H1 (cell line): ENCODE data around the gene BRSK2. TPM values are rescaled to one million over a fixed set of nuclear protein-coding genes. Genes with fewer than 3 reads are reported as not detected.

ENCODE experiments used
- CTCF ChIA-PET: fragments of 300-600 bp; sonication (Branson Sonifier 250); formaldehyde crosslinking; loops from one replicate; lab custom pipeline; 2021; ENCODE audit not compliant: partially characterized antibody; lab: Charles Lee
- POLR2A ChIA-PET: fragments of 300-600 bp; sonication (Branson Sonifier 250); formaldehyde crosslinking; loops from one replicate; lab custom pipeline; 2021; ENCODE audit warnings: inconsistent platforms; ENCODE audit not compliant: partially characterized antibody; lab: Charles Lee
- DNase-seq, 2 experiments: peaks; one replicate each; pipeline versions ENCODE4 v3.0.0 to v3.0.0-alpha.2; 2010 to 2022; ENCODE audit warnings: low spot score in 2 of 2, low read depth in 1 of 2, mixed read lengths in 1 of 2
- FAIRE-seq: peaks from 2 replicates; lab custom pipeline; 2011; peaks lifted over from hg19 to GRCh38; lab: Jason Lieb, UNC
- H2AFZ ChIP-seq: 2 replicates; pipeline ENCODE4 v1.8.1; 2012; ENCODE audit warnings: low read length, inconsistent platforms
- H2AK5ac ChIP-seq: 2 replicates; pipeline ENCODE4 v1.6.1; 2013; ENCODE audit warnings: low read depth, low read length
- H2BK120ac ChIP-seq: replicated peaks from 2 replicates; pipeline ENCODE3; 2013; ENCODE audit warnings: low read depth, low read length, inconsistent platforms
- H2BK12ac ChIP-seq: 2 replicates; pipeline ENCODE4 v1.6.1; 2013; ENCODE audit warnings: low read depth, low read length
- H2BK15ac ChIP-seq: 2 replicates; pipeline ENCODE4 v1.6.1; 2013; ENCODE audit warnings: low read length
- H2BK20ac ChIP-seq: 2 replicates; pipeline ENCODE4 v1.6.1; 2013; ENCODE audit warnings: low read length
- H2BK5ac ChIP-seq: 2 replicates; pipeline ENCODE4 v1.6.1; 2013; ENCODE audit warnings: low read depth, low read length
- H3K14ac ChIP-seq: 2 replicates; pipeline ENCODE4 v1.6.1; 2013; ENCODE audit warnings: inconsistent platforms; ENCODE audit not compliant: insufficient read length
- H3K18ac ChIP-seq: 2 replicates; pipeline ENCODE4 v1.6.1; 2013; ENCODE audit warnings: low read length; ENCODE audit errors: extremely low read depth
- H3K23ac ChIP-seq: 2 replicates; pipeline ENCODE4 v1.6.1; 2013; ENCODE audit warnings: inconsistent platforms; ENCODE audit not compliant: insufficient read length
- H3K23me2 ChIP-seq: 2 replicates; pipeline ENCODE4 v1.6.1; 2013; ENCODE audit warnings: low read depth, low read length
- H3K27ac ChIP-seq: 2 replicates; pipeline ENCODE4 v1.6.1; 2011; ENCODE audit warnings: low read depth, low read length, inconsistent platforms
- H3K27me3 ChIP-seq, 4 experiments: replicated peaks in 1 of 4; 1 replicate in 1 of 4; 2 replicates in 3 of 4; pipeline versions ENCODE4 v1.6.1 to v1.8.1; 2011 to 2013; ENCODE audit warnings: low read length in 3 of 4, mild to moderate bottlenecking in 3 of 4, inconsistent platforms in 2 of 4, mixed read lengths in 2 of 4, moderate library complexity in 1 of 4; ENCODE audit not compliant: control insufficient read depth in 3 of 4, insufficient read depth in 3 of 4; ENCODE audit errors: extremely low read depth in 1 of 4
- H3K36me3 ChIP-seq, 4 experiments: 2 replicates each; pipeline versions ENCODE4 v1.6.1 to v1.8.1; 2011 to 2013; ENCODE audit warnings: mild to moderate bottlenecking in 4 of 4, low read length in 3 of 4, moderate library complexity in 2 of 4, control low read depth in 1 of 4, inconsistent platforms in 1 of 4; ENCODE audit not compliant: insufficient read depth in 4 of 4, control insufficient read depth in 2 of 4
- H3K4ac ChIP-seq: replicated peaks from 2 replicates; pipeline ENCODE3; 2013; ENCODE audit warnings: low read length, low read depth, mixed read lengths, inconsistent platforms; ENCODE audit not compliant: insufficient read length
- H3K4me1 ChIP-seq, 4 experiments: replicated peaks in 1 of 4; 1 replicate in 1 of 4; 2 replicates in 3 of 4; pipeline versions ENCODE4 v1.6.1 to v1.8.1; 2011 to 2013; ENCODE audit warnings: low read length in 3 of 4, inconsistent platforms in 2 of 4, mixed read lengths in 1 of 4; ENCODE audit not compliant: insufficient read depth in 4 of 4, control insufficient read depth in 3 of 4
- H3K4me2 ChIP-seq, 2 experiments: 2 replicates each; pipeline versions ENCODE4 v1.6.1 to v1.8.1; 2011 to 2013; ENCODE audit warnings: low read depth in 2 of 2, low read length in 2 of 2, control low read depth in 1 of 2, inconsistent platforms in 1 of 2, mild to moderate bottlenecking in 1 of 2; ENCODE audit not compliant: insufficient read depth in 1 of 2
- H3K4me3 ChIP-seq, 4 experiments: fragments of 200-600, 300-600 bp in 1 of 4; sonication (generic), shearing (Covaris generic), sonication (Bioruptor Twin) in 1 of 4; 2 replicates each; pipeline versions ENCODE4 v1.5.1 to v1.8.1; 2011 to 2016; ENCODE audit warnings: low read length in 4 of 4, low read depth in 3 of 4, control low read depth in 2 of 4, inconsistent platforms in 2 of 4, mild to moderate bottlenecking in 2 of 4, mixed read lengths in 1 of 4, moderate library complexity in 1 of 4; ENCODE audit not compliant: insufficient read depth in 2 of 4; ENCODE audit errors: extremely low read depth in 1 of 4
- H3K56ac ChIP-seq: replicated peaks from 2 replicates; pipeline ENCODE3; 2013; ENCODE audit warnings: low read depth, mild to moderate bottlenecking, mixed read lengths, low read length, inconsistent platforms; ENCODE audit not compliant: insufficient read length
- H3K79me1 ChIP-seq: 2 replicates; pipeline ENCODE4 v1.6.1; 2013; ENCODE audit warnings: low read depth, low read length, control low read depth
- H3K79me2 ChIP-seq, 2 experiments: 2 replicates each; pipeline versions ENCODE4 v1.6.1 to v1.8.1; 2012 to 2013; ENCODE audit warnings: low read length in 2 of 2, mild to moderate bottlenecking in 2 of 2, inconsistent platforms in 1 of 2; ENCODE audit not compliant: insufficient read depth in 2 of 2, control insufficient read depth in 1 of 2
- H3K9ac ChIP-seq, 4 experiments: replicated peaks in 1 of 4; 1 replicate in 1 of 4; 2 replicates in 3 of 4; pipeline versions ENCODE4 v1.6.1 to v1.8.1; 2011 to 2013; ENCODE audit warnings: low read depth in 3 of 4, low read length in 3 of 4, control low read depth in 2 of 4, mild to moderate bottlenecking in 2 of 4, moderate library complexity in 2 of 4, inconsistent platforms in 1 of 4; ENCODE audit errors: extremely low read depth in 1 of 4
- H3K9me3 ChIP-seq, 2 experiments: 2 replicates each; pipeline versions ENCODE4 v1.6.1 to v1.8.1; 2012 to 2013; ENCODE audit warnings: mild to moderate bottlenecking in 2 of 2, moderate library complexity in 2 of 2, control low read depth in 1 of 2, inconsistent platforms in 1 of 2, low read depth in 1 of 2, low read length in 1 of 2, mixed read lengths in 1 of 2; ENCODE audit not compliant: insufficient read depth in 2 of 2
- H4K20me1 ChIP-seq, 2 experiments: replicated peaks in 1 of 2; 2 replicates each; pipeline versions ENCODE3 to v1.8.1; 2011 to 2013; ENCODE audit warnings: inconsistent platforms in 2 of 2, low read length in 2 of 2, mild to moderate bottlenecking in 1 of 2; ENCODE audit not compliant: insufficient read depth in 2 of 2, control insufficient read depth in 1 of 2
- H4K5ac ChIP-seq: 2 replicates; pipeline ENCODE4 v1.6.1; 2013; ENCODE audit warnings: low read length, low read depth, mixed read lengths, inconsistent platforms; ENCODE audit not compliant: insufficient read length
- H4K8ac ChIP-seq: 2 replicates; pipeline ENCODE4 v1.8.0; 2013; ENCODE audit warnings: mild to moderate bottlenecking, moderate library complexity, low read length, inconsistent platforms; ENCODE audit not compliant: insufficient read depth; ENCODE audit errors: extremely low read depth
- H4K91ac ChIP-seq: replicated peaks from 2 replicates; pipeline ENCODE3; 2013; ENCODE audit warnings: low read length, mixed read lengths, inconsistent platforms; ENCODE audit not compliant: insufficient read length
- ASH2L ChIP-seq: fragments of 200-600, 300-600 bp; sonication (generic); IDR thresholded peaks from one replicate; pipeline ENCODE4 v1.7.1; 2017; ENCODE audit warnings: low read length
- BCL11A ChIP-seq, 2 experiments: IDR thresholded peaks; one replicate each; pipeline ENCODE4 v1.6.1; 2011; ENCODE audit warnings: low read depth in 2 of 2, low read length in 2 of 2, mild to moderate bottlenecking in 2 of 2
- CHD2 ChIP-seq: IDR thresholded peaks from 2 replicates; pipeline ENCODE4 v1.6.1; 2012; ENCODE audit warnings: low read length, improper control_type of control experiment
- FOSL1 ChIP-seq: IDR thresholded peaks from 2 replicates; pipeline ENCODE4 v1.6.1; 2011; ENCODE audit warnings: mild to moderate bottlenecking, low read depth, low read length, moderate library complexity; ENCODE audit not compliant: insufficient read depth
- MAFK ChIP-seq: IDR thresholded peaks from 2 replicates; pipeline ENCODE4 v1.6.1; 2012; ENCODE audit warnings: low read depth, mild to moderate bottlenecking, improper control_type of control experiment, low read length
- RFX5 ChIP-seq: IDR thresholded peaks from 2 replicates; pipeline ENCODE4 v1.6.1; 2011; ENCODE audit warnings: low read depth, low read length, improper control_type of control experiment, borderline replicate concordance
- SUZ12 ChIP-seq: fragments of 200-600 bp; sonication (generic); IDR thresholded peaks from 2 replicates; pipeline ENCODE4 v1.6.1; 2012; ENCODE audit warnings: mild to moderate bottlenecking, inconsistent platforms, low read length, moderate library complexity, mixed read lengths
- TAF7 ChIP-seq: optimal IDR thresholded peaks from 2 replicates; pipeline ENCODE3; 2011; ENCODE audit warnings: low read depth, mild to moderate bottlenecking, inconsistent platforms, low read length, moderate library complexity, borderline replicate concordance
- TEAD4 ChIP-seq: IDR thresholded peaks from 2 replicates; pipeline ENCODE4 v1.6.1; 2012; ENCODE audit warnings: low read depth, low read length, inconsistent platforms, mixed read lengths
- WGBS, 2 experiments: shearing (Covaris generic) in 1 of 2; methylation state at CpG; one replicate each; pipeline versions ENCODE4 v1.1.6 to v1.1.7; 2013 to 2015; ENCODE audit warnings: low lambda C conversion rate in 2 of 2, mixed read lengths in 2 of 2, inconsistent platforms in 1 of 2, low coverage in 1 of 2, missing lambda C conversion rate in 1 of 2; ENCODE audit not compliant: insufficient replicate concordance in 2 of 2, insufficient coverage in 1 of 2, insufficient read length in 1 of 2; ENCODE audit errors: extremely low coverage in 1 of 2, missing lambda C conversion rate in 1 of 2; 5-methylcytosine and 5-hydroxymethylcytosine counted together
- polyA plus RNA-seq, 7 experiments: library from polyadenylated mRNA; depleted of rRNA in 3 of 7; stranded (reverse) in 5 of 7; unstranded in 2 of 7; fragments of >200 nt in 5 of 7; fragments of 200-250 nt in 2 of 7; gene quantifications; 1 replicate in 5 of 7; 2 replicates in 1 of 7; 4 replicates in 1 of 7; pipeline versions ENCODE4 v1.2.1 to v1.2.3, GENCODE V29; 2011 to 2013; ENCODE audit warnings: missing spikeins in 2 of 7, mixed read lengths in 2 of 7
- total RNA-seq: library from RNA; stranded (reverse); fragmentation: NEBNext Ultra II Directional; extraction: Animal tissue kit (Norgen Biotek cat#: 25700); gene quantifications from 2 replicates; pipeline ENCODE4 v1.2.1, GENCODE V29; 2021
- TF ChIP-seq, protein P1 (sequence below): IDR thresholded peaks from 2 replicates; pipeline ENCODE4 v1.6.1; 2012; ENCODE audit warnings: inconsistent platforms
- TF ChIP-seq, protein P2 (sequence below): IDR thresholded peaks from 2 replicates; pipeline ENCODE4 v1.6.1; 2011; ENCODE audit warnings: low read length, improper control_type of control experiment

The BRSK2 gene
- total and polyA plus RNA-seq, 2 of the 8 experiments (the other 6 are each of a cell fraction or from before 2014, with no cell fraction given) = 17.3 to 27.1 TPM

DNA sequence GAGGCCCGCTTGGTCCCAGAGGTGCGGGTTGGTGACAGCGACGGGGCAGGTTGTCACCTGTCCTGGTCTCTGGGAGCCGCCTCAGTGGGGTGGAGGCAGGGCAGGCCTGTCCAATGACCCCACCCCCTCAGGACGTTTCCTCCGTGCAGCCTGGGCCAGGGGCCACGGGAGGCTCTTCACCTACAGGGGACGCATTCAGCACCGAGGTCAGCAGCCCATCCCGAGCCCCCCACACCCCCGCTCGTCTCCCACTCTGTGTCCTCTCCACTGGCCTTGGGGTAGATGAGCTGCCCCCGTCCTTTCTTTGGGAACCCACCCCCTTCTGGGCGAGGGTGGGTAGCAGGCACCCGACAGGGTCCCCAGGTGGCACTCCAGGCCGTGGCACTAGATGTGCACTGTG, 35.7 kb downstream of the BRSK2 start:
- no peak overlapping the region for H3K14ac ChIP-seq
- no peak overlapping the region for H4K91ac ChIP-seq
- no peak overlapping the region for H2AFZ ChIP-seq
- no peak overlapping the region for H2BK15ac ChIP-seq
- H4K20me1 ChIP-seq = peaks cover 11 to 29% of the 10 kb centered on the region in 2 experiments
- no peak overlapping the region for H3K4me3 ChIP-seq
- no peak overlapping the region for H3K56ac ChIP-seq
- no peaks in the 10 kb centered on the region; a peak in 1 of 4 replicates for H3K9me3 ChIP-seq
- no peaks in the 10 kb centered on the region for H3K23me2 ChIP-seq
- H3K4ac ChIP-seq = no peak overlapping the region
- H2BK20ac ChIP-seq = no peak overlapping the region
- no peak overlapping the region for H3K18ac ChIP-seq
- DNase-seq = no peak
- H2BK12ac ChIP-seq = no peak overlapping the region
- H3K4me2 ChIP-seq = no peak overlapping the region
- WGBS, 2 experiments = 90% methylated on average over 9 of the region's 17 CpGs; no CpG with 5 or more reads in 1 of the 2 experiments
- no peak overlapping the region for H2BK120ac ChIP-seq
- no peaks in the 10 kb centered on the region; a peak in 1 of 7 replicates for H3K27me3 ChIP-seq
- no peak overlapping the region for H3K9ac ChIP-seq
- H3K23ac ChIP-seq = no peak overlapping the region
- H3K79me2 ChIP-seq = peaks cover 3 to 18% of the 10 kb centered on the region in 2 experiments; a peak in 1 of 4 replicates
- H4K5ac ChIP-seq = no peak overlapping the region
- H3K36me3 ChIP-seq = no peaks in the 10 kb centered on the region
- H4K8ac ChIP-seq = no peak overlapping the region
- peaks cover 20% of the 10 kb centered on the region for H3K79me1 ChIP-seq
- no peak overlapping the region for H2BK5ac ChIP-seq
- no peak overlapping the region for H2AK5ac ChIP-seq
- H3K4me1 ChIP-seq = peaks cover 0 to 2% (median 0%) of the 10 kb centered on the region in 4 experiments; a peak in 1 of 7 replicates
- CTCF ChIA-PET = interaction anchor here (0.9 kb wide), 1 partner anchor 13 kb away, joined by 3 read pairs; no protein-coding TSS in a partner anchor
- POLR2A ChIA-PET = no interaction called here
- TF ChIP-seq, protein P1, sequence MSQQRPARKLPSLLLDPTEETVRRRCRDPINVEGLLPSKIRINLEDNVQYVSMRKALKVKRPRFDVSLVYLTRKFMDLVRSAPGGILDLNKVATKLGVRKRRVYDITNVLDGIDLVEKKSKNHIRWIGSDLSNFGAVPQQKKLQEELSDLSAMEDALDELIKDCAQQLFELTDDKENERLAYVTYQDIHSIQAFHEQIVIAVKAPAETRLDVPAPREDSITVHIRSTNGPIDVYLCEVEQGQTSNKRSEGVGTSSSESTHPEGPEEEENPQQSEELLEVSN = no peak
- TF ChIP-seq MAFK (no peak), FOSL1 (no peak), TEAD4 (no peak), CHD2 (no peak), BCL11A (IDR thresholded peaks at IDR 0.05; ENCODE audit: low read depth in 2 of 2, low read length in 2 of 2) (no peak), RFX5 (no peak), ASH2L (no peak), TAF7 (no peak), SUZ12 (no peak)
- TF ChIP-seq, protein P2, sequence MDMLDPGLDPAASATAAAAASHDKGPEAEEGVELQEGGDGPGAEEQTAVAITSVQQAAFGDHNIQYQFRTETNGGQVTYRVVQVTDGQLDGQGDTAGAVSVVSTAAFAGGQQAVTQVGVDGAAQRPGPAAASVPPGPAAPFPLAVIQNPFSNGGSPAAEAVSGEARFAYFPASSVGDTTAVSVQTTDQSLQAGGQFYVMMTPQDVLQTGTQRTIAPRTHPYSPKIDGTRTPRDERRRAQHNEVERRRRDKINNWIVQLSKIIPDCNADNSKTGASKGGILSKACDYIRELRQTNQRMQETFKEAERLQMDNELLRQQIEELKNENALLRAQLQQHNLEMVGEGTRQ = no peak
- TF ChIP-seq, all 59 proteins: peak for 0
- no peak for FAIRE-seq
- H3K27ac ChIP-seq = no peak overlapping the region
